HuH-7 (cell line): ENCODE measurements around the gene MZF1.
"Not testable (repeated sequence)": the region's sequence is repeated elsewhere in the genome, so short reads cannot be mapped to it uniquely, and the experiment has no call there.

ENCODE experiments used
- DNase-seq: peaks from one replicate; pipeline ENCODE4 v3.0.0; 2011; ENCODE audit warnings: low spot score

The MZF1 gene

DNA sequence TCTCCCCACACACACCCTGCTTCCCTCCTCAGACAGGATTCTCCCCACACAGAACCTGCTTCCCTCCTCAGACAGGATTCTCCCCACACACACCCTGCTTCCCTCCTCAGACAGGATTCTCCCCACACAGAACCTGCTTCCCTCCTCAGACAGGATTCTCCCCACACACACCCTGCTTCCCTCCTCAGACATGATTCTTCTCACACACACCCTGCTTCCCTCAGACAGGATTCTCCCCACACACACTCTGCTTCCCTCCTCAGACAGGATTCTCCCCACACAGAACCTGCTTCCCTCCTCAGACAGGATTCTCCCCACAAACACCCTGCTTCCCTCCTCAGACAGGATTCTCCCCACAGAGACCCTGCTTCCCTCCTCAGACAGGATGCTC, 34.0 kb downstream of the MZF1 start:
- not testable (repeated sequence) for DNase-seq

DNA sequence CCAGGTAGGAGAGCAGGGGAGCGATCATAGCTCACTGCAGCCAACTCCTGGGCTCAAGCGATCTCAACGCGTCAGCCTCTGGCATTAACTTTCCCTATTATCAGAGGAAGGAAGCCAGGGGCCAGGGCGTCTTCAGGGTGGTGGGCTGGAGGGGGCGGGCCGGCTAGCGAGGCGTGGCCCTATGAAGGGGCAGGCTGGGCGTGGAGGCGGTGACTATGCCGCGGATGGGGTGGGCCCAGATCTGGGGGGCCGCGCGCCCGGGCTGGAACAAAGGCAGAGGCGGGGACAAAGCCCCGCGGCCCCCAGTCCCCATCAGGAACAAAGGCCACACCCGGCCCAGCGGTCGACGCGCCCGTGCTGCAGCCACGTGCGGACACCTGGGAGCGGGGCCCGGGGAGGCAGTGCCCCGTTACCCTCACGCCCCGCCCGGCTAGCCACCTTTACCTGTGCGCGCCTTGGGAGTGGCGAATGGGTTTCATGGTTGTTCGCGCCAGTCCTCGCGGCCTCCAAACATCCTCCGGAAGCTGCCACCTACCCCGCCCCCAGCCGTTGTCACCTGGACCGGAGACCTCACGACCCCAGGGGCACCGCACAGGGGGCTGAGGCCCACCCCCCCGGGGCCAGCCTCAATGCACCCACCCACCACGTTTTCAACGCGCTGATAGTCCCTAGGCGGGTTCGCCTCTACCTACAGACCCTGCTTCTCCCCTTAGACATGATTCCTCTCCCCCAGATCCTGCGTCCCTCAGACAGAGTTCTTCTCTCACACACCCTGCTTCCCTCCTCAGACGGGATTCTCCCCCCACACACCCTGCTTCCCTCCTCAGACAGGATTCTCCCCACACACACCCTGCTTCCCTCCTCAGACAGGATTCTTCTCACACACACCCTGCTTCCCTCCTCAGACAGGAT, 34.6 kb downstream of the MZF1 start:
- DNase-seq = peak; percentile 51

DNA sequence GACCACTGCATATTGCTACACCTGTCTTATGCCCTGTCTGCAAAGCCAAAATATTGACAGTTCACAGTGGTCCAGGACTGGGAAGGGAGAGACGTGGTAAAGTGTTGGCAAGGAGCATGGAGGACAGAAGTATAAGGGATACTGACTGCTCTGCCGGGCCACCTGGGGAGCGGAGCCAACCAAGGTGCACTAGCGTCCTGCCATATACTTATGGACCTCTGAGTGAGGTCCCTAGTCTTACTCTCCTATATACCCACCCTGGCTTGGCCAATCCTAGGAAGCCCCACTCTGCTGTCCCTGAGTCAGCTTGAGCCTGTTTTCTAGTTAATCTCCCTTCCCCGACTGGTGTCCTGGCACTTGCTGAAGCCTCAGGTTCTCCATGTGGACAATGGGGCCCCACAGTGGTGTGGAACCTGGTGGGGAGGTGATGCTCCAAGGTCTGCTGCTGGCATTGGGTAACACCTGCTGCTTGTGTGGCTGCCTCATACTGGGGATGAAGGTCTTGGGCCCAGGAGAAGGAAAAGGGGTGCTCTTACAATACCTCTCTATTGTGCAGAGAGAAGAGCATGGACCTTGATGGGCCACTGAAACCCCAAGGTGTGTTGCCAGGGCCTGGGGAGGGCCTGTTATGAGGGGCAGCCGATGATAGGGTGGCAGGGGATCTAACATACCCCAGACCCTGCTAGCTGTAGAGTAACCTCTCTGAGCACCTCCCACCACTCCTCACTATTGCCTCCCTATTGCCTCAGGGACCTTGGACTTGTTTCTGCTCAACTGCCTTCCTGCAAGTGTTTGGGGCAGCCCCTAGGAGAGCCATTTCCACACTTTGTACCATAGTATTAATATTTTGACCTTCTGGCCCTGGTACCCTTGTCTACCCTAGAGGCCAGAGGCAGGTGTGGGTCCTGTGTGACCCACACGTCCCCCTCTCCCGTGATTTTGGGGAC, 36.0 kb downstream of the MZF1 start:
- no peak for DNase-seq

DNA sequence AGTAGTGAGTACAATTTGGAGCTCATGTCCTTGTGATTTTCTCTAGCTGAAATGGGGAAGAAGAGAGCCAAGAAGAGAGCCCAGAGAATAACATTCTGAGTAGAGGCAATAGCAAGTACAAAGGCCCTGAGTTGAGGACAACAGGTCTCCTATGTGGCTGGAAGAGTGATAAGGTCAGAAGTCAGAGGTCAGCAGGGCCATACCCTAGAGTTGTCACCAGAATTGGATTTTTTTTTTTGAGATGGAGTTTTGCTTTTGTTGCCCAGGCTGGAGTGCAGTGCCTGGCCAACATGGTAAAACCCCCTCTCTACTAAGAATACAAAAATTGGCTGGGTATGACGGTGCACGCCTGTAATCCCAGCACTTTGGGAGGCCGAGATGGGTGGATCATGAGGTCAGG, 37.3 kb downstream of the MZF1 start:
- DNase-seq = no peak

DNA sequence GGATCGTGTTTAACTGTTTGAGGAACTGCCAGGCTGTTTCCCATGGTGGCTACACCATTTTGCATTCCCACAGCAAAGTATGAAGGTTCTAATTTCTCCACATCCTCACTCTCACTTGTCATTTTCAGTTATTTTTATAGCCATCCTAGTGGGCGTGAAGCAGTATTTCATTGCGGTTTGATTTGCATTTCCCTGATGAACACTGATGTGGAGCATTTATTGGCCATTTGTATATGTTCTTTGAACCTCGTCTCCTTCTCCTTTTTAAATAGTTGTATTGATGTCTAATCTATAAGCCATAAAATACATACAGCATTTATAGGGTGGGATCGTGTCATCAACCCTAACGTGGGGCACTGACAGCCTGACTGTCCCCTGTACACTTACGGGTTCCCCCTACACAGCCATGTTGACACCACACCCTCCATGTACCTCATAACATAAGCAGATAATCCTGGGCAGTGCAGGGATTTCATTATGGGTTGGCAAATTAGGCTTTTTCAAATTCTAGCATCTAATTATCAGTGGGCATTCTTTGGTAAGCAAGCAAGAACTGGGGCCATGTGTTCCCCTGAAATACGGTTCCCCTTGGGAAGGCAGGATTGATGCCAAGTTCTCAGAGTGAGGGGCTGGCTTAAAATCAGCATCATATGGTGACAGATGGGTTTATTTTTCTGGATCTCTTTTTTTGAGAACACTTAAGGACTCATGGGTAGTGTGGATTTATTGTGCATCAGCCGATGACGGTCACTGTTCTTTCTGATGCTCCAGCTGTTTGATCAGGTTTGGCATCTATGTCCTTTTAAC, 41.9 kb downstream of the MZF1 start:
- no peak for DNase-seq

DNA sequence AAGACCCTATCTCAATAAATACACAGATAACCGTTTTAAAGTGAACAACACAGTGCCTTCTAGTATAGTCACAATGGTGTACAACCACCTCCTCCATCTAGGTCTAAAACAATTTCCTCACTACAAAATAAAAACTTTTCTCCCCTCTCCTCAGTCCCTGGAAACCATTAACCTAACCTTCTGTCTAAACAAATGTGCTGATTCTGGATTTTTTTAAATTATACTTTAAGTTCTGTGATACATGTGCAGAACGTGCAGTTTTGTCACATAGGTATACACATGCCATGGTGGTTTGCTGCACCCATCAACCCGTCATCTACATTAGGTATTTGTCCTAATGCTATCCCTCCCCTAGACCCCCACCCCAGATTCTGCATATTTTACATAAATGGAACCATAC, 43.7 kb downstream of the MZF1 start:
- no peak for DNase-seq

DNA sequence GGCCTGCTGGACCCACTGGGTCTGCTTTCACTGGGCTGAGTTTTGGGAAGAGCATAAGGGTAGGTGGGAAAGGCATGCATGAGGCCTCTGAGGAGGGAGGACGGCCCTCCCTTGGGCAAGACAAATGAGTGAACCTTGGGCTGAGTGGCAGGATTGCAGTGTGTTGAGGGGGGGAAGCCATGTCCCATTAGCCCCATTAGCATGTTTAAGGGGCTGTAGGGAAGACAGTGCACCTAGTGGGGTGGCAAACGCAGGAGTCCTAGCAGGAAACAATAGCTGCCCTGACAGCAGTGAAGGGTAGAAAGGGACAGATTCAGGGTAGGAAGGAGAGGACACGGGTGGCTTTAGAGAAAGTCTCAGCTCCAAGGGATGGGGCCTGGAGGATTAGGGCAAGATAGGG, 50.4 kb downstream of the MZF1 start:
- no peak for DNase-seq

DNA sequence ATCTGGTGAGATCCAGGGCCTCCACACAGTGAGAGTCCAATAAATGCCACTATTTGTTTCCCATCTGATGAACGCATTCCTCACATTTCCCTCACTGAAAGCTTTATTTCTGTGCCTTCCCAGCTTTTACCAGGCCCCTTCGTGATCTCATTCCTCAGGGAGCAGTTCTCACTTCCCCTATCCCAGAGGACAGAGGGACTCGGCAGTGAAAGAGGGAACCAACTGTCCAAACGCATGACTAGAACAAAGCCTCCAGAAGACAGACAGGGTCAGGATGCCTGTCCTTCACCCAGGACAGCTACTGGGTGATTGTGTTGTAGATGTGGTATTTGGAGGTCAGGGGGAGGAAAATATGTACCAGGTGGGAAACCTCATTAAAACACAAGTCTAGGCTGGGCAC, 51.5 kb downstream of the MZF1 start:
- no peak for DNase-seq

DNA sequence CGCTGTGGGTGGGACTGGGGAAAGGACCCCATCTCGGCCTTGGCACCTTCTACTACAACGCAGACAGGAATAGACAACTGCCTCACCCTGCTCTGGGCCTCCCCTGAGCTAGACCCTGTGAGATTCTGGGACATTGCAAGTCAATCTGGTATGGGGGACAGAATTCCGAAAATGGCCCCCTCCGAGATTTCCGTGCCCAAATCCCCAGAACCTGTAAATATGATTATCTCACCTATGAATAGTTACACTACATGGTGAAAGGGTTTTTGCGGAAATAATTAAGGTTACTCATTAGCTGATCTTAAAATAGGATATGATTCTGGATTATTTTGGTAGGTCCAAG, 52.9 kb downstream of the MZF1 start:
- no peak for DNase-seq

DNA sequence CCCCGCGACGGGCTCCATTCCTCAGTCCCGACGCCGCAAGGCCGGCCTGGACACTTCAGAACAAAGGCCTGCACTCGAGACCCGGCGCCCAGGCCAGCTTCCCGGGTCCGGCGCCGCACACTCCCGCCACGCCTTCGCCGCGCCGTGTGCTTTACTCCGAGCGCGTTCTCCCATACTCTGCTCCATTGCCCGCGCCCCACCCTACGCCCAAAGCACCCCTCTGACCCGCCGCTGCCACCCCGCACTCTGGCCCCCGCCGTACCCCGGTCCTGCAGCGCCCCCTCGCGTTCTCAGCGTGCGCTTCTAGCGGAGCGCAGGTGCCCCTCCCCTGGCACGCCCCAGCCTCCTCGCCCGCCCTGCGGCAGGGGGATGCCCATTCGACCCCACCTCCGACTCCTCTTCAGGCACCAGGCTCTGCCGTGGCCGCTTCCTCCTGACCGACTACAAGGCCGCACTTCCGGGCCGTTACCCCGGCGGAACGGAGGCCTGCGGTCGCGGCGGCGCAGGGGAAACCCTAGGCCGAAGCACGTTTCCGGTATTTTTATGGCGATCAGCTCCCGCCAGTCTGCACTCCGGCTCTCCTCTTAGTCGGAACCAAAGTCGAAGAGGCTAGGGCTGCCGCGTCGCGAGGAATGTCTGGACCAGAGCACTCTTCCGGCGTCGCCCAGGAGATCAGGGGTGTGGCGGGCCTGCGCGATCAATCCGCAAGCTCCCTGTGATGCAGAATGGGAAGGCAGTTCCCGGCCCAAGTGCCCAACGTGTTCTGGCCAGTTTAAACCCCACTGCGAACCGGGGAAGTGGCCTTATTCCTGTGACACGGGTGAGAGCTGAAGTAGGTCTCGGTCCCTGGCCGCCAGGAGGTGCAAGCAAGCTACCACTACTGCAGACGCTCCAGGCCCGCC, 53.5 kb downstream of the MZF1 start, which contains the start of gene ZBTB45:
TSS of gene ZBTB45 (minus strand) at position 456 of the 902 bp plus-strand sequence. CDS start 2,137 bp downstream, outside the sequence.
- DNase-seq = peak; percentile 77

DNA sequence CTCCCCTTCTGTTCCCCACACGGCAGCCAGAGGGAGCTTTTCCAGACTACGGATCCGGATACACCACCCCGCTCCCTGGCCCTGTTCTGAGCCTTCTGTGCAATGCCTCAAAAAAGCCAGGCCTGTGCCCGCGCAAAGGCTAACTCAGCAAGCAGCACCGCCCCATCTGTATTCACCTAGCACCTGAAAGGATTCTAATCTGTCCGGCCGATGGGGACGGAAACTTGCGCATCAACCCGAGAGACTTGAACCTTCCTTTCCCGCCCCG, 54.1 kb downstream of the MZF1 start:
- peak; percentile 81 for DNase-seq

DNA sequence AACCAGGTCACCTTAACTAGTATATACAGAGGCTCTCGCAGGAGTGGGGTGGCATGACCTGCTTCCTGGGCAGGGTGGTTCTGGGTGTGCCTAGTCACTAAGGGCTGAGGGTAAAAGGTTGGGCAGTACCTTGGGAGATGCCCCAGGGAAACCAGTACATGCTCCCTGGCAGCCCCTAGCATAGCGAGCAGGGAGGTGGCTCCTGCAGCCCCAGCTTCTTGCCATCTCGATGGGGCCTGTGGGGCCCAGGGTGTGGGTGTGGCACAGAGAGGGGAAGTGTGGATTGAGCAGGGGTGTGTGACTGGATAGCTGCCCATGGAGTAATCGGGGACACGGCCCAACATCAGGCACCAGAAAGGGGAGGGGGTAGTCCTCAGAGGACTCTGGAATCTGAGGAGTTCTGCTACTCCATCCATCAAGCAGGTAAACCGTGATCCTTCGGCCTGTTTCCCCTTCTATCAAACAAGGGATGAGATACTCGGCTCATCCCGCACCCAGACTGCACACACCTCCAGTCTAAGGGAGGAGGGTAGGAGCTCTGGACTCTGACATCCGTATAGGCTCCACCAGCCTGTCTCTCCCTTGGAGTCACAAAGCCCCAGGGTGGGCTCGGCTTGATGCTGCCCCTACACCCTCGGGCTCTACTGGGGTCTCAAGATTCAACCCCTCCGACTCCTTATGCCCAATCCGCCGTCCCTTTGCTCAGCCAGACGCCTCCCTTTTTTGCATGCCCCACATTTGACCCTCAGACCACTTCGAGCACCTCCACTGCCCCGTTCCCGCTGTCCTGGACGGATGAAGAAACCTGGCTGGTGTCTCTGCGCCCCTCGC, 54.7 kb downstream of the MZF1 start:
- DNase-seq = no peak

DNA sequence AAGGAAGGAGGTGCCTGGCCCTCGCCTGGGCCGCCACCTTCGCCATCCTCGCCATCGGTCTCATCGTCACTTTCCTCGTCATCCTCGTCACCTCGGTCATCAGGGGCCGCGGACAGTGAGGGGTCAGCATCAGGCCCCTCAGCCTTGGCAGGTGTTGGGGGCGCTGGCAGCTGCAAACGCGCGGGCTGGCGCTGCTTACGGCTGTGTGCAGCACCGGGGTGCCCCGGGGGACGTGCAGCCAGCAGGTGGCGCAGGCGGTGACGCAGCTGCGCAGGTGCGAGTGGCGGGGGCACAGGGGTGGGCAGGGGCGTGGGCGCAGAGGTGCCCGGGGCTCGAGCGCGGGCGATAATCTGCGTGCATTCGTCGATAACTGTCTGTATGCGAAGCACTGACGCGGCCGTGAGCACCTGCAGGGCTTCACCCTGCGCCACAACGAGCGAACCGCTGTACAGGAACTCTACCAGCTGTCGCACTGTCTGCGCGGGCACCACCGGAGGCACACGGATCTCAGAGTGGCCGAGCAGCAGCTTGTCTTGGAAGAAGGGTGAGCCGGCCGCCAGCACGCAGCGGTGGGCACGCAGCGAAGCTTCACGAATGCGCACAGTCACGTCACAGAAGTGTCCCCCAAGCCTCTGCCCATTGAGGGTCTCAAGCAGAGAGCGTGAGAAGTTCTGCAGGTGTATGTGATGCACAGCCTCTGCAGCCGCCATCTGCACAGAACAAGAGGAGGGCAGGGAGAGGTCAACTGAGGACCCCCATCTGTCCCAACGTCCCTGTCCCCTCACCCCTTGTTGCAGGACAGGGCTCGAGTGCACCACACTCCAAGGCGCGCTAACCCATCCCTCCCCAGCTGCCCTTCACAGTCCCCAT, 55.9 kb downstream of the MZF1 start:
- no peak for DNase-seq

DNA sequence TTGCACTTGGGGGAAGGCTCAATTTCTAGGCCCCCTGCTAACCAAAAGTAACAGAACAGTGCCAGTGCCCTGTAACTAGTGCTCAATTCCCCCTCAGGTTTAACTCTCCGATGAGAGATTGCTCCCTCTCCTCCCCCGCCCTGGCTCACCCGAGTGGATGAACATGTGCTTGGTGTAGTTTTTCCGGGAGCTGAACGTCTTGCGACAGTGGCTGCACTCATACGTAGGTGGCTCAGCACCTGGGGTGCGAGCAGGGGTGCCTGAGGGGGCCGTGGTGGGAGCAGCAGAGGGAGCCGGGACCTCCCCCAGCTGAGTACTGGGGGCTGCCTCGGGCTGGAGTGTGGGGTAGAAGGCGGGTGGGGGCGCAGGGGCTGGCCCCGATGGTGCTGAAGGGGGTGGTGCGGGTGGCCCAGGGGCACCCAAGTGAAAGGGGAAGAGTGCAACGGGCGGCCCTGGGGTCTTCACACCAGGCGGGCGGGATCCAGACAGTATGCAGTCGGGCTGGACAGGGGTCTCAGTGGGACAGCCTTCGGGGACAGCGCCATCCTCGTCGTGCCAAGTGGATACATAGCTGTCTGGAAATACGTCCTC, 56.8 kb downstream of the MZF1 start:
- DNase-seq = no peak

DNA sequence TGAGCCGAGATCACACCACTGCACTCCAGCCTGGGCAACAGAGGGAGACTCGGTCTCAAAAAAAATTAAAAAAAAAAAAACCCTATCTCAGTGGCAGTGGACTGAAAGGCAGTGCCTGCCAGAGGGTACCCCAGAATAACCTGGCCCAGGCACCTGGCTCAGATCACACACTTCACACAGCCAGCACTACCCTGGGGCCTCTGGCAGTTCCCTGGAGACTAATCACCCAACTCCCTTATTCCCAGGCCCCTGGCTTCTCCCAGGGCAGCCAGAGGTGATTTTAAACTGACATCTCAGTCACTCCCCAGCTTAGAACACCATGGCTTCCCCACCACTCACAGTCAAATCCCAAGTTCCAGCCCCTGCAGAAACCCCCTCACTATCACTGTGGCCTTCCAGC, 57.9 kb downstream of the MZF1 start:
- DNase-seq = no peak

DNA sequence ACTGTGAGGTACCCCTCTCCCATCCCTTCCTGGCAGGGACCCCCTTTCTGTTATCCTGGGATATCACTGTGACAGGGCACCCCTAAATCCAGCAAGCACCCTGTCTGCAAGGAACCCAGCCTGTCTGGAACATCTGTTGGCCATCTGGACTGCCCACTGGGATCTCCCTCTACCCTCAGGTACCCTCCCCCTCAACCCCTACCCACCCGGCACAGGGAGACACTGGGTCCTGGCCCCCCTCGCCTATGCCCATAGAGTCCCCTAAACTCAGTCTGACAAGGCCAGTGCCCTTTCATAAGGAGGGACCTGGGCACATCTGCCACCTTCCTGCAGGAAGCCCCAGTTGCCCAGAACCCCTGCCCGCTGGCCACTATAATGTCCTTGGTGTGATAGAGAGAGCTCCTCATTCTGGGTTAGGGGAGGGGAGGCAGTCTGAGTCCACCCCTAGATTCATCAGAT, 58.5 kb downstream of the MZF1 start:
- no peak for DNase-seq

DNA sequence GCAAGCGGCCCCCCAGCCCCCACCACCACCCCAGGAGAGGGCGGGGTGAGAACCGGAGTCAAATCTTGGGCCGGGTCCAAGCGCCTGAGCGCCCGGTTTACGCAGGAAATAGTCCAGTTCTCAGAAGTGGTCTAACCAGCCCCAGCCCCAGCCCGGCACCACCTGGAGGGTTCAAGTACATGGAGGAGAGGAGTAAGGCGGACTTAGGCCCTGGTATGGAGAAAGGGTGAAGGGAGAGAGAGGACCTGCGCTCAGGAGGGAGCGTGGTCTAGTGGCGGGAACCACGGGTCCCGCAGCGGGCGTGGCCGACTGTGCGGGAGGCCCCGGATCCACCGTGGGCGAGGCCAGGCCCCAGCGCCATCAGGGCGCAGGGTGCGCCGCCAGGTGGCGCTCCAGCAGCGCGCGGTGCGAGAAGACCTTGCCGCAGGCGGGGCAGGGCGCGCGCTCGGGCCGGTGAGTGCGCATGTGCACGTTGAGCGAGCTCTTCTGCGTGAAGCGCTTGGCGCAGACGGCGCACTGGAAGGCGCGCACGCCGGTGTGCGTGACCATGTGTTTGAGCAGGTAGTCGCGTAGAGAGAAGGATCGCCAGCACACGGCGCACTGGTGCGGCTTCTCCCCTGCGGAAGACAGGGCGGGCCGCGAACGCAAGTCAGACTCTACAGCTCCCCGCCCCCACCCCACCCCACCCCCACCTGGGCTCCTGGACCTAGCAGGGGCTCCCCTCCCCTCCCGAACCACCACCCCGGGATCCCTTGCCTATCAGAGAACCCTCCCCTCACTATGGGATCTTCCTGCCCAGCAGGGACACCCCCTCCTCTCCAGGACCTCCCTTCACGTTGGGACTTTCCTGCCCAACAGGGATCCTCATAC, 59.2 kb downstream of the MZF1 start:
- peak; percentile 79 for DNase-seq

DNA sequence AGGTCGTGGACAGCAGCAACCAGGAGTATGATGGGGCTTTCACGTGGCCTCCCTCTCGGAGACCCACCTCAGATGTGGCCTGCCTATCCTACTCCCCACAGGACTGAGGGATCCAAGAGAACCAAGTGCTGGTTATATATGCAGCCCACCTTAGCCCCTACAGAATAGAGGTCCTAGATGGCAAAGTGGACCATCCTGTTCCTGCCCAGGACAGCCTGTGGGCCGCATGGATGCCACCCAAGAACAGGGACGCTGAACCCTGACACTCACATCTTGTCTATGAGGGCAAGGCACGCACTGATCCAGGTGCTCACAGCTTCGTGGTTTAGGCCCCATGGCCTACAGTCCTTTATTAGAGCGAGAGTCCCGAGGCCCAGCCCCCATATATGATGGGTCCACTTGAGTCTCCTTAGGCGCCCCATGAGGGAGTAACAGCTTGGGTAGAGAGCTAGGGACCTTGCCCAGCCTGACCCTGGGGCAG, 59.9 kb downstream of the MZF1 start:
- no peak for DNase-seq
